ENCODE results near the gene AMD1. TPM values are rescaled to one million over a fixed set of nuclear protein-coding genes. Genes with fewer than 3 reads are reported as not detected.

Gene AMD1
- total and polyA plus RNA-seq, 9 of the 15 experiments (the other 6 are each of a cell fraction or from before 2014, with no cell fraction given) = 60.0 to 151 (median 85.6) TPM

GRCh38 chr6:110873981-110874879 is at the start of gene AMD1 (continued):
- TF ChIP-seq, protein P1, sequence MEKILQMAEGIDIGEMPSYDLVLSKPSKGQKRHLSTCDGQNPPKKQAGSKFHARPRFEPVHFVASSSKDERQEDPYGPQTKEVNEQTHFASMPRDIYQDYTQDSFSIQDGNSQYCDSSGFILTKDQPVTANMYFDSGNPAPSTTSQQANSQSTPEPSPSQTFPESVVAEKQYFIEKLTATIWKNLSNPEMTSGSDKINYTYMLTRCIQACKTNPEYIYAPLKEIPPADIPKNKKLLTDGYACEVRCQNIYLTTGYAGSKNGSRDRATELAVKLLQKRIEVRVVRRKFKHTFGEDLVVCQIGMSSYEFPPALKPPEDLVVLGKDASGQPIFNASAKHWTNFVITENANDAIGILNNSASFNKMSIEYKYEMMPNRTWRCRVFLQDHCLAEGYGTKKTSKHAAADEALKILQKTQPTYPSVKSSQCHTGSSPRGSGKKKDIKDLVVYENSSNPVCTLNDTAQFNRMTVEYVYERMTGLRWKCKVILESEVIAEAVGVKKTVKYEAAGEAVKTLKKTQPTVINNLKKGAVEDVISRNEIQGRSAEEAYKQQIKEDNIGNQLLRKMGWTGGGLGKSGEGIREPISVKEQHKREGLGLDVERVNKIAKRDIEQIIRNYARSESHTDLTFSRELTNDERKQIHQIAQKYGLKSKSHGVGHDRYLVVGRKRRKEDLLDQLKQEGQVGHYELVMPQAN (IDR thresholded peaks at IDR 0.05; ENCODE audit: borderline replicate concordance) = peak; percentile 68
- TF ChIP-seq BACH1 (tag; IDR thresholded peaks at IDR 0.05) = no peak
- TF ChIP-seq MEIS2 (IDR thresholded peaks at IDR 0.05; ENCODE audit: partially characterized antibody) = peak; percentile 87
- no peak; the same call in 1 of the 2 replicates for TF ChIP-seq LEF1 (IDR thresholded peaks at IDR 0.05)
- peak; percentile 15; the same call in 1 of the 2 replicates for TF ChIP-seq ESRRA (IDR thresholded peaks at IDR 0.05; ENCODE audit: borderline replicate concordance, low read depth)
- TF ChIP-seq, protein P2, sequence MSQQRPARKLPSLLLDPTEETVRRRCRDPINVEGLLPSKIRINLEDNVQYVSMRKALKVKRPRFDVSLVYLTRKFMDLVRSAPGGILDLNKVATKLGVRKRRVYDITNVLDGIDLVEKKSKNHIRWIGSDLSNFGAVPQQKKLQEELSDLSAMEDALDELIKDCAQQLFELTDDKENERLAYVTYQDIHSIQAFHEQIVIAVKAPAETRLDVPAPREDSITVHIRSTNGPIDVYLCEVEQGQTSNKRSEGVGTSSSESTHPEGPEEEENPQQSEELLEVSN (IDR thresholded peaks at IDR 0.05; ENCODE audit: borderline replicate concordance in 1 of 2, extremely low read depth in 1 of 2, insufficient read depth in 1 of 2, insufficient read length in 1 of 2, low read depth in 1 of 2, low read length in 1 of 2, poor library complexity in 1 of 2, severe bottlenecking in 1 of 2) = peak; percentile 9 to 56
- TF ChIP-seq CHD4 (IDR thresholded peaks at IDR 0.05; ENCODE audit: insufficient read depth, insufficient replicate concordance, low read depth, low read length, poor library complexity, severe bottlenecking) = no peak
- no peak for TF ChIP-seq DMBX1 (CRISPR knock-in tag; IDR thresholded peaks at IDR 0.05; ENCODE audit: borderline replicate concordance)
- TF ChIP-seq ZKSCAN8 (CRISPR knock-in tag; IDR thresholded peaks at IDR 0.05) = no peak
- TF ChIP-seq, protein P3, sequence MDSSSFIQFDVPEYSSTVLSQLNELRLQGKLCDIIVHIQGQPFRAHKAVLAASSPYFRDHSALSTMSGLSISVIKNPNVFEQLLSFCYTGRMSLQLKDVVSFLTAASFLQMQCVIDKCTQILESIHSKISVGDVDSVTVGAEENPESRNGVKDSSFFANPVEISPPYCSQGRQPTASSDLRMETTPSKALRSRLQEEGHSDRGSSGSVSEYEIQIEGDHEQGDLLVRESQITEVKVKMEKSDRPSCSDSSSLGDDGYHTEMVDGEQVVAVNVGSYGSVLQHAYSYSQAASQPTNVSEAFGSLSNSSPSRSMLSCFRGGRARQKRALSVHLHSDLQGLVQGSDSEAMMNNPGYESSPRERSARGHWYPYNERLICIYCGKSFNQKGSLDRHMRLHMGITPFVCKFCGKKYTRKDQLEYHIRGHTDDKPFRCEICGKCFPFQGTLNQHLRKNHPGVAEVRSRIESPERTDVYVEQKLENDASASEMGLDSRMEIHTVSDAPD (CRISPR knock-in tag; IDR thresholded peaks at IDR 0.05) = no peak
- TF ChIP-seq HNRNPUL1 (IDR thresholded peaks at IDR 0.05; ENCODE audit: low read length) = no peak
- no peak; the same call in 1 of the 2 replicates for TF ChIP-seq NR4A1 (CRISPR knock-in tag; IDR thresholded peaks at IDR 0.05)
- no peak for TF ChIP-seq NR4A1 (tag; IDR thresholded peaks at IDR 0.05)
- no peak; the same call in 1 of the 2 replicates for TF ChIP-seq BCOR (IDR thresholded peaks at IDR 0.05)
- TF ChIP-seq ZNF57 (CRISPR knock-in tag; IDR thresholded peaks at IDR 0.05) = 0 out of 2 replicates have a peak, but pooled peaks have one; percentile 18
- no peak for TF ChIP-seq MED1 (CRISPR knock-in tag; IDR thresholded peaks at IDR 0.05; ENCODE audit: borderline replicate concordance)
- TF ChIP-seq, protein P4, sequence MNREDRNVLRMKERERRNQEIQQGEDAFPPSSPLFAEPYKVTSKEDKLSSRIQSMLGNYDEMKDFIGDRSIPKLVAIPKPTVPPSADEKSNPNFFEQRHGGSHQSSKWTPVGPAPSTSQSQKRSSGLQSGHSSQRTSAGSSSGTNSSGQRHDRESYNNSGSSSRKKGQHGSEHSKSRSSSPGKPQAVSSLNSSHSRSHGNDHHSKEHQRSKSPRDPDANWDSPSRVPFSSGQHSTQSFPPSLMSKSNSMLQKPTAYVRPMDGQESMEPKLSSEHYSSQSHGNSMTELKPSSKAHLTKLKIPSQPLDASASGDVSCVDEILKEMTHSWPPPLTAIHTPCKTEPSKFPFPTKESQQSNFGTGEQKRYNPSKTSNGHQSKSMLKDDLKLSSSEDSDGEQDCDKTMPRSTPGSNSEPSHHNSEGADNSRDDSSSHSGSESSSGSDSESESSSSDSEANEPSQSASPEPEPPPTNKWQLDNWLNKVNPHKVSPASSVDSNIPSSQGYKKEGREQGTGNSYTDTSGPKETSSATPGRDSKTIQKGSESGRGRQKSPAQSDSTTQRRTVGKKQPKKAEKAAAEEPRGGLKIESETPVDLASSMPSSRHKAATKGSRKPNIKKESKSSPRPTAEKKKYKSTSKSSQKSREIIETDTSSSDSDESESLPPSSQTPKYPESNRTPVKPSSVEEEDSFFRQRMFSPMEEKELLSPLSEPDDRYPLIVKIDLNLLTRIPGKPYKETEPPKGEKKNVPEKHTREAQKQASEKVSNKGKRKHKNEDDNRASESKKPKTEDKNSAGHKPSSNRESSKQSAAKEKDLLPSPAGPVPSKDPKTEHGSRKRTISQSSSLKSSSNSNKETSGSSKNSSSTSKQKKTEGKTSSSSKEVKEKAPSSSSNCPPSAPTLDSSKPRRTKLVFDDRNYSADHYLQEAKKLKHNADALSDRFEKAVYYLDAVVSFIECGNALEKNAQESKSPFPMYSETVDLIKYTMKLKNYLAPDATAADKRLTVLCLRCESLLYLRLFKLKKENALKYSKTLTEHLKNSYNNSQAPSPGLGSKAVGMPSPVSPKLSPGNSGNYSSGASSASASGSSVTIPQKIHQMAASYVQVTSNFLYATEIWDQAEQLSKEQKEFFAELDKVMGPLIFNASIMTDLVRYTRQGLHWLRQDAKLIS (CRISPR knock-in tag; IDR thresholded peaks at IDR 0.05) = peak; percentile 99
- TF ChIP-seq MTA3 (IDR thresholded peaks at IDR 0.05; ENCODE audit: borderline replicate concordance) = peak; percentile 99
